Urothelium cell line (cell line): ENCODE measurements around the gene ATAD3C.

Experiments used
- DNase-seq: peaks from one replicate; pipeline ENCODE4 v3.0.0; 2011; ENCODE audit warnings: low spot score, mixed read lengths
- FAIRE-seq: peaks from 2 replicates; lab custom pipeline; 2011; peaks lifted over from hg19 to GRCh38; lab: Jason Lieb, UNC

The ATAD3C gene

GRCh38 chr1:1430114-1430982 lies 19.1 kb upstream of the ATAD3C start:
- FAIRE-seq (no peak), DNase-seq (no peak)

- DNase-seq (no peak), FAIRE-seq (no peak)
Measured at GRCh38 chr1:1430992-1431844, 18.3 kb upstream of the ATAD3C start.

GRCh38 chr1:1431845-1432273 lies 17.6 kb upstream of the ATAD3C start:
- DNase-seq (no peak), FAIRE-seq (no peak)

- FAIRE-seq (no peak), DNase-seq (no peak)
Measured at GRCh38 chr1:1432274-1432950, 17.1 kb upstream of the ATAD3C start.

GRCh38 chr1:1432951-1433803 lies 16.3 kb upstream of the ATAD3C start:
- FAIRE-seq, result no peak
- DNase-seq, result peak; percentile 76

GRCh38 chr1:1433804-1434130 lies 15.7 kb upstream of the ATAD3C start:
- DNase-seq (peak; percentile 54), FAIRE-seq (no peak)

- DNase-seq (no peak), FAIRE-seq (no peak)
Measured at GRCh38 chr1:1434131-1434823, 15.2 kb upstream of the ATAD3C start.

- FAIRE-seq (no peak), DNase-seq (no peak)
Measured at GRCh38 chr1:1434824-1435105, 14.7 kb upstream of the ATAD3C start.

- DNase-seq, result no peak
Measured at GRCh38 chr1:1435106-1435903, 14.2 kb upstream of the ATAD3C start, which contains the start of gene VWA1. Gene VWA1, plus strand, starts transcription at chr1:1435690. Its CDS starts 59 bp downstream, at chr1:1435749.

GRCh38 chr1:1435911-1436629 lies 13.4 kb upstream of the ATAD3C start:
- FAIRE-seq (no peak), DNase-seq (no peak)

More at GRCh38 chr1:1435106-1435903, 14.2 kb upstream of the ATAD3C start, which contains the start of gene VWA1:
- FAIRE-seq, result no peak

GRCh38 chr1:1436630-1437032 lies 12.9 kb upstream of the ATAD3C start:
- DNase-seq, result no peak
- FAIRE-seq, result no peak

GRCh38 chr1:1437033-1437903 lies 12.2 kb upstream of the ATAD3C start:
- FAIRE-seq (no peak), DNase-seq (no peak)

GRCh38 chr1:1437904-1438376 lies 11.5 kb upstream of the ATAD3C start:
- FAIRE-seq (no peak), DNase-seq (no peak)

- no peak for FAIRE-seq
- DNase-seq, result no peak
Measured at GRCh38 chr1:1438531-1439381, 10.7 kb upstream of the ATAD3C start.

GRCh38 chr1:1439546-1440261 lies 9.8 kb upstream of the ATAD3C start:
- FAIRE-seq (no peak), DNase-seq (no peak)
